CD8-positive, alpha-beta memory T cell (primary cell): ENCODE measurements around the gene IRF2. TPM values are rescaled to one million over a fixed set of nuclear protein-coding genes. Genes with fewer than 3 reads are reported as not detected.

Experiments used
- CTCF ChIA-PET: fragments of 350-600 bp; sonication (Branson Sonifier 250); formaldehyde crosslinking; loops from one replicate; lab custom pipeline; 2021; ENCODE audit warnings: antibody characterized with exemption; lab: Charles Lee
- POLR2A ChIA-PET: fragments of 350-600 bp; sonication (Branson Sonifier 250); formaldehyde crosslinking; loops from one replicate; lab custom pipeline; 2021; ENCODE audit warnings: antibody characterized with exemption; lab: Charles Lee
- DNase-seq, 5 donors: peaks; one replicate each; pipeline versions ENCODE4 v3.0.0 to v3.0.0-alpha.2; 2020 to 2022; ENCODE audit warnings: mixed read lengths in 1 of 5
- H3K27ac ChIP-seq: one replicate; pipeline ENCODE4 v1.7.0; 2013; ENCODE audit warnings: low read depth, mild to moderate bottlenecking, low read length, moderate library complexity
- H3K27me3 ChIP-seq: 2 replicates; pipeline ENCODE4 v1.7.0; 2013; ENCODE audit warnings: low read length, mild to moderate bottlenecking; ENCODE audit not compliant: insufficient read depth, poor library complexity, severe bottlenecking
- H3K36me3 ChIP-seq: 2 replicates; pipeline ENCODE4 v1.7.0; 2013; ENCODE audit warnings: mild to moderate bottlenecking, low read length, moderate library complexity; ENCODE audit not compliant: insufficient read depth
- H3K4me1 ChIP-seq: 2 replicates; pipeline ENCODE4 v1.7.0; 2013; ENCODE audit warnings: mild to moderate bottlenecking, low read length, moderate library complexity; ENCODE audit not compliant: insufficient read depth
- H3K4me3 ChIP-seq: 2 replicates; pipeline ENCODE4 v1.7.0; 2013; ENCODE audit warnings: mild to moderate bottlenecking, low read length
- H3K9me3 ChIP-seq: 2 replicates; pipeline ENCODE4 v1.7.0; 2013; ENCODE audit warnings: mild to moderate bottlenecking, low read length
- H3K27ac Mint-ChIP-seq, 8 donors: one replicate each; pipeline ENCODE4 v1.8.0; 2020 to 2021; ENCODE audit warnings: mixed read lengths in 8 of 8, mild to moderate bottlenecking in 6 of 8, inconsistent platforms in 3 of 8, moderate library complexity in 3 of 8
- H3K27me3 Mint-ChIP-seq, 2 donors: one replicate each; pipeline ENCODE4 v1.8.0; 2020 to 2021; ENCODE audit warnings: mixed read lengths in 2 of 2, mild to moderate bottlenecking in 1 of 2, moderate library complexity in 1 of 2
- H3K36me3 Mint-ChIP-seq, 3 donors: one replicate each; pipeline ENCODE4 v1.8.0; 2020 to 2021; ENCODE audit warnings: mixed read lengths in 3 of 3, inconsistent platforms in 1 of 3, mild to moderate bottlenecking in 1 of 3
- H3K4me1 Mint-ChIP-seq, 3 donors: one replicate each; pipeline ENCODE4 v1.8.0; 2020 to 2021; ENCODE audit warnings: mixed read lengths in 3 of 3, inconsistent platforms in 1 of 3, mild to moderate bottlenecking in 1 of 3
- H3K4me3 Mint-ChIP-seq, 7 donors: one replicate each; pipeline ENCODE4 v1.8.0; 2020 to 2021; ENCODE audit warnings: mixed read lengths in 7 of 7, mild to moderate bottlenecking in 6 of 7, moderate library complexity in 4 of 7, inconsistent platforms in 2 of 7
- H3K9me3 Mint-ChIP-seq, 5 donors: one replicate each; pipeline ENCODE4 v1.8.0; 2020 to 2022; ENCODE audit warnings: mixed read lengths in 5 of 5, mild to moderate bottlenecking in 3 of 5, moderate library complexity in 2 of 5, inconsistent platforms in 1 of 5
- polyA plus RNA-seq: library from polyadenylated mRNA; unstranded; fragments of 300-500 nt; fragmentation: Illumina TruSeq; gene quantifications from one replicate; pipeline ENCODE4 v1.2.3, GENCODE V29; 2021
- total RNA-seq, 2 experiments: library from RNA; stranded (reverse); gene quantifications; one replicate each; pipeline ENCODE4 v1.2.3, GENCODE V29; 2021

Gene IRF2
- total and polyA plus RNA-seq, 3 experiments from 2014 or later: 44.1 to 79.3 (median 44.3) TPM

- Mint-ChIP-seq H3K27me3 (no peaks in the 10 kb centered on the region), H3K9me3 (no peaks in the 10 kb centered on the region), H3K27ac (peak overlapping the region in 5 of 8 donors; percentile 33 to 61 (median 56)), H3K36me3 (peaks cover 0 to 30% (median 4%) of the 10 kb centered on the region in 3 donors), H3K4me1 (peaks cover 77 to 91% (median 89%) of the 10 kb centered on the region in 3 donors), H3K4me3 (peak overlapping the region in 1 of 7 donors; percentile 13)
- peaks cover 3% of the 10 kb centered on the region for H3K36me3 ChIP-seq
- ChIA-PET CTCF (interaction anchor here (1.5 kb wide), 1 partner anchor 9 kb away, joined by 4 read pairs; no protein-coding TSS in a partner anchor), POLR2A (no interaction called here)
- H3K9me3 ChIP-seq: no peaks in the 10 kb centered on the region
- no peak overlapping the region for H3K4me3 ChIP-seq
- no peaks in the 10 kb centered on the region for H3K27me3 ChIP-seq
- peaks cover 62% of the 10 kb centered on the region for H3K4me1 ChIP-seq
- no peak for DNase-seq
- H3K27ac ChIP-seq: no peak overlapping the region
Observed at GRCh38 chr4:184440595-184441358, 33.6 kb downstream of the IRF2 start.

DNA sequence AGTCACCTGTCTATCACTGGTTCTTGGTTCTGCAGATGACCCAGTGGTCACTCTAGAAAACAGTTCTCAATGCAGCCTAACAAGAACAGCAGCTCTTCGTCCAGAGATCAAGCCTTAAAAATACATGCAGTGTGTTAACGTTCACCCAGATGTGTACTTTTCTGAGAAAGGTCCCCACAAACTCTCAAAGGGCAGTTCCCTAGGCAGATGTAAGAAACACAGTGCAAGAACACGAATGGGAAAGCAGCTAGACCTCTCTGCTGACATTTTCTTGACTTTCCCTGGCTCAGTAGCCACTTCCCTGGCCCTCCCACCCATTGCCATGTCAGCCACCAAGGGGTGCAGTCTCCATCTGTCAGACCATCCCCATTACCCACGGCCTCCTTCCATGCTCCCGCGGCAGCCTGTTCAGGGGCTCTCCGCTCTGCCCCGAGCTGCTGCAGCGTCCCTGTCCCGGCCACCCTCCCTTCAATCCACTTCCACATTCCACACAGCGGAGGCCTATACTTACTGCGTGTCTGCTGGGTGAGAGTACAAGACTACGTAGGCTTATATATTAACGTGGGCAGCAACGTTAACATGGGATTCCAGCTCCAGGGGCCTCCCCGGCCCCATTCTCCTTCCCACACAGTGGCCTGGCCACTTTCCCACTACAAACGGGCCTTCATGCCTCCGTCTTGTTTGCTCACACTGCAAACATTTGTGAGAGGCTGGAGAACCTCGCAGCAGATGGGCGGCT, 34.3 kb downstream of the IRF2 start:
- Histone ChIP-seq H3K4me1 (peaks cover 55% of the 10 kb centered on the region), H3K27ac (no peak overlapping the region), H3K27me3 (no peaks in the 10 kb centered on the region), H3K9me3 (no peaks in the 10 kb centered on the region), H3K4me3 (no peak overlapping the region), H3K36me3 (peaks cover 3% of the 10 kb centered on the region)
- H3K4me3 Mint-ChIP-seq: peak overlapping the region in 1 of 7 donors; percentile 26
- no peak for DNase-seq
- peaks cover 0 to 31% (median 2%) of the 10 kb centered on the region in 3 donors for H3K36me3 Mint-ChIP-seq
- ChIA-PET CTCF (no interaction called here), POLR2A (no interaction called here)
- peaks cover 76 to 92% (median 88%) of the 10 kb centered on the region in 3 donors for H3K4me1 Mint-ChIP-seq
- no peaks in the 10 kb centered on the region for H3K9me3 Mint-ChIP-seq
- no peaks in the 10 kb centered on the region for H3K27me3 Mint-ChIP-seq
- H3K27ac Mint-ChIP-seq: peak overlapping the region in 5 of 8 donors; percentile 7 to 55 (median 27)

- H3K4me3 Mint-ChIP-seq: peak overlapping the region in 1 of 7 donors; percentile 26
- no peaks in the 10 kb centered on the region for H3K9me3 ChIP-seq
- H3K4me1 ChIP-seq: peaks cover 49% of the 10 kb centered on the region
- peaks cover 0 to 34% (median 0%) of the 10 kb centered on the region in 3 donors for H3K36me3 Mint-ChIP-seq
- no peak for DNase-seq
- H3K36me3 ChIP-seq: peaks cover 3% of the 10 kb centered on the region
- ChIA-PET CTCF (no interaction called here), POLR2A (no interaction called here)
- H3K9me3 Mint-ChIP-seq: no peaks in the 10 kb centered on the region
- H3K4me1 Mint-ChIP-seq: peaks cover 71 to 92% (median 86%) of the 10 kb centered on the region in 3 donors
- H3K4me3 ChIP-seq: no peak overlapping the region
- H3K27me3 ChIP-seq: no peaks in the 10 kb centered on the region
- no peaks in the 10 kb centered on the region for H3K27me3 Mint-ChIP-seq
- no peak overlapping the region for H3K27ac ChIP-seq
- H3K27ac Mint-ChIP-seq: peak overlapping the region in 1 of 8 donors; percentile 23
Observed at GRCh38 chr4:184439386-184439785, 35.0 kb downstream of the IRF2 start.

DNA sequence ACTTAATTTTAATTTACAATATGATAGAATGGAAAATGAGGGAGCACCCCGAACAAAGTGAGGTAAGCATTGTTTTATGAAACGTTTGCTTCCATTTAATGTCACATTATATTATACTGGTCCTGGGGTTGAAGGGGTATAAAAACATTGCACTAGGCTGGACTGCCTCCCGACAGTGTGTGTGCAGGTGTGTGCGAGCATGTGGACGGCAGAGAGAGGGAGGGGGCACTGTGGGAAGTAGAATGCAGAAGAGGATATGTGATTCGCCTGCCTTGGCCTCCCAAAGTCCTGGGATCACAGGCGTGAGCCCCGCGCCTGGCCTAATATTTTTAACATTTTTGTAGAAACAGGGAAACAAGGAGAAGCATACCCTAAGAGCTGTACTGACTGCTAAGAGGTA, 36.0 kb downstream of the IRF2 start:
- ChIA-PET POLR2A (no interaction called here), CTCF (no interaction called here)
- Histone ChIP-seq H3K4me3 (no peak overlapping the region), H3K27ac (no peak overlapping the region), H3K27me3 (no peaks in the 10 kb centered on the region), H3K4me1 (peaks cover 43% of the 10 kb centered on the region), H3K9me3 (no peaks in the 10 kb centered on the region), H3K36me3 (peaks cover 2% of the 10 kb centered on the region)
- Mint-ChIP-seq H3K36me3 (peaks cover 0 to 40% (median 0%) of the 10 kb centered on the region in 3 donors), H3K4me1 (peaks cover 69 to 92% (median 86%) of the 10 kb centered on the region in 3 donors), H3K9me3 (no peaks in the 10 kb centered on the region), H3K4me3 (no peak overlapping the region), H3K27me3 (no peaks in the 10 kb centered on the region), H3K27ac (peak overlapping the region in 4 of 8 donors; percentile 18 to 67 (median 38))
- DNase-seq: no peak

- Mint-ChIP-seq H3K27me3 (no peaks in the 10 kb centered on the region), H3K36me3 (peaks cover 0 to 44% (median 0%) of the 10 kb centered on the region in 3 donors), H3K4me1 (peaks cover 68 to 93% (median 85%) of the 10 kb centered on the region in 3 donors), H3K27ac (peak overlapping the region in 6 of 8 donors; percentile 3 to 83 (median 40)), H3K4me3 (no peak overlapping the region), H3K9me3 (no peaks in the 10 kb centered on the region)
- ChIA-PET CTCF (no interaction called here), POLR2A (no interaction called here)
- Histone ChIP-seq H3K4me3 (no peak overlapping the region), H3K4me1 (peaks cover 43% of the 10 kb centered on the region), H3K9me3 (no peaks in the 10 kb centered on the region), H3K27ac (no peak overlapping the region), H3K27me3 (no peaks in the 10 kb centered on the region), H3K36me3 (no peaks in the 10 kb centered on the region)
- DNase-seq: no peak
Observed at GRCh38 chr4:184437565-184438265, 36.6 kb downstream of the IRF2 start.

DNA sequence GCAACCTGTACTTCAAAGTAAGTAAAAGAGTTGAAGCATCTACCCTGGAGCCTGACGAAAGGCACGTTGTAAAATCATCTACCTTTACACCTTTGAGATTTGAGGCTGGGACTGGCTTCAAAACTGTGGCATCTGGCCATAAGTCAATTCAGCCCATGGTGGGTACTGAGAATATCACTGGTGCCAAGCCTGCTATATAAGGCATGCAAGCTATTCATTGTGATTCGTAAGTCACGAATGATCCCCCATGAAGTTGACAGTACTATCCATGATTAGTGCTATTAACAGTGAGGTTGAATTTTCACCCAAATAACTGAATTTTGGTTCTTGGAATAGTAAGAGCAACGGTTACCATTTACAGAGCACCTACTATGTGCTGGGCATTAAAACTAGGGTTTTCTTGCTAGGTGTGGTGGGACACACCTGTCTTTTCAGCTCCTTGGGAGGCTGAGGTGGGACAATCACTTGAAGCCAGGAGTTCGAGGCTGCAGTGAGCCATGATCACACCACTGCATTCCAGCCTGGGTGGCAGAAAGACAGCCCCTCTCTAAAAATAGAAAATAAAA, 39.8 kb downstream of the IRF2 start:
- Mint-ChIP-seq H3K4me1 (peaks cover 68 to 92% (median 84%) of the 10 kb centered on the region in 3 donors), H3K27me3 (no peaks in the 10 kb centered on the region)

DNA sequence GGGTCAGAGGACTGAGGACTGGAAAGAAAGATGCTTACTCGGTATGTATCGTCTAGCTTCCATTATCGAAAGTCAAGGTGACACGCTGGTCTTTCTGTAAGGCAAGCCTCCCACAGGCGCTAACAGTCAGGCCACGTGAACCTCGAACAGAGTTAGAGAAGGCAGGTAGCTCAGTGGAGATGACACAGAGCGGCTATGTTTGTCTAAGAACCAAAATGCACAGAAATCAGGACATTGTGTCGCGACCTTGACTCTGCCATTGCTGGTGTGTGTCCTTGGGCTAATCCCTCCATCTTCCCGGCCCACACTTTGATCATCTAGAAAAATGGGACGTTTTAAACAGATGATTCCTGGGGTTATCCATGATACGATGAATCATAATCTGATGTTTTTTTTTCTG, 40.3 kb downstream of the IRF2 start:
- Mint-ChIP-seq H3K36me3 (peaks cover 0 to 47% (median 10%) of the 10 kb centered on the region in 3 donors), H3K4me3 (no peak overlapping the region), H3K27ac (peak overlapping the region in 2 of 8 donors; percentile 32 to 34), H3K4me1 (peaks cover 68 to 92% (median 85%) of the 10 kb centered on the region in 3 donors), H3K9me3 (no peaks in the 10 kb centered on the region), H3K27me3 (peaks cover 0 to 1% of the 10 kb centered on the region in 2 donors)
- H3K4me3 ChIP-seq: no peak overlapping the region
- H3K27ac ChIP-seq: no peak overlapping the region
- H3K9me3 ChIP-seq: no peaks in the 10 kb centered on the region
- no peaks in the 10 kb centered on the region for H3K27me3 ChIP-seq
- peaks cover 34% of the 10 kb centered on the region for H3K4me1 ChIP-seq
- DNase-seq: no peak
- ChIA-PET CTCF (interaction anchor here (1.0 kb wide), 1 partner anchor 170 kb away, joined by 3 read pairs; no protein-coding TSS in a partner anchor), POLR2A (interaction anchor here (0.5 kb wide), 1 partner anchor 840 kb away, joined by 3 read pairs; no protein-coding TSS in a partner anchor)
- H3K36me3 ChIP-seq: no peaks in the 10 kb centered on the region

More for the DNA sequence above, 39.8 kb downstream of the IRF2 start:
- no peak overlapping the region for H3K27ac ChIP-seq
- CTCF ChIA-PET: interaction anchor here (1.0 kb wide), 1 partner anchor 171 kb away, joined by 3 read pairs; no protein-coding TSS in a partner anchor
- H3K9me3 ChIP-seq: no peaks in the 10 kb centered on the region
- no peak overlapping the region for H3K4me3 Mint-ChIP-seq
- H3K36me3 ChIP-seq: no peaks in the 10 kb centered on the region
- H3K27me3 ChIP-seq: no peaks in the 10 kb centered on the region
- peak overlapping the region in 1 of 8 donors; percentile 21 for H3K27ac Mint-ChIP-seq
- DNase-seq: no peak
- peaks cover 37% of the 10 kb centered on the region for H3K4me1 ChIP-seq
- peaks cover 0 to 46% (median 10%) of the 10 kb centered on the region in 3 donors for H3K36me3 Mint-ChIP-seq
- POLR2A ChIA-PET: interaction anchor here (0.5 kb wide), 1 partner anchor 840 kb away, joined by 3 read pairs; no protein-coding TSS in a partner anchor
- no peaks in the 10 kb centered on the region for H3K9me3 Mint-ChIP-seq
- no peak overlapping the region for H3K4me3 ChIP-seq
